Activated T-helper 1 cell treated with anti-CD3 and anti-CD28 coated beads, Interleukin-12 subunit alpha, Interleukin-12 subunit beta, Interleukin-2, Interleukin-4 antibody, amounts not matched to agents 30 ng/mL and 10 ng/mL and 1 ng/mL, durations not matched to agents 14 hours and 24 hours and 36 hours (primary cell): ENCODE measurements around the gene RHBDL3. TPM values are rescaled to one million over a fixed set of nuclear protein-coding genes. Genes with fewer than 3 reads are reported as not detected.
A peak's percentile ranks its signal among the peaks of the same experiment; 100 is the strongest.
"Not testable (repeated sequence)": the region's sequence is repeated elsewhere in the genome, so short reads cannot be mapped to it uniquely, and the experiment has no call there.

ENCODE experiments used
- DNase-seq: peaks from one replicate; pipeline ENCODE4 v3.0.0; 2021; ENCODE audit warnings: low spot score
- H3K27ac Mint-ChIP-seq: one replicate; pipeline ENCODE4 v1.8.0; 2021; ENCODE audit warnings: mild to moderate bottlenecking, mixed read lengths
- H3K27me3 Mint-ChIP-seq: one replicate; pipeline ENCODE4 v1.8.0; 2022; ENCODE audit warnings: mild to moderate bottlenecking, moderate library complexity, mixed read lengths; ENCODE audit not compliant: insufficient read depth
- H3K36me3 Mint-ChIP-seq: one replicate; pipeline ENCODE4 v1.8.0; 2021; ENCODE audit warnings: low read depth, mixed read lengths
- H3K4me1 Mint-ChIP-seq: one replicate; pipeline ENCODE4 v1.8.0; 2021; ENCODE audit warnings: low read depth, mixed read lengths
- H3K4me3 Mint-ChIP-seq: one replicate; pipeline ENCODE4 v1.8.0; 2021; ENCODE audit warnings: mild to moderate bottlenecking, moderate library complexity, mixed read lengths
- H3K9me3 Mint-ChIP-seq: one replicate; pipeline ENCODE4 v1.8.0; 2021; ENCODE audit warnings: mixed read lengths
- intact Hi-C: fragments of 100-400 bp; cut with micrococcal nuclease; formaldehyde crosslinking; loops from one replicate; pipeline ENCODE4 v1.15.1; 2024
- total RNA-seq: library from RNA; stranded (reverse); gene quantifications from 2 replicates; pipeline ENCODE4 v1.2.3, GENCODE V29; 2022

The RHBDL3 gene
- total RNA-seq, 1 donor from 2014 or later = 0.26 TPM

- Mint-ChIP-seq H3K9me3 (no peaks in the 10 kb centered on the region), H3K27me3 (peaks cover 45% of the 10 kb centered on the region), H3K4me1 (no peaks in the 10 kb centered on the region), H3K36me3 (no peaks in the 10 kb centered on the region), H3K4me3 (no peak overlapping the region), H3K27ac (no peak overlapping the region)
- intact Hi-C loops = no loop called here
- DNase-seq = no peak
Measured at GRCh38 chr17:32258383-32259140, 7.1 kb upstream of the RHBDL3 start.

- H3K27me3 Mint-ChIP-seq = peaks cover 55% of the 10 kb centered on the region
Measured at GRCh38 chr17:32259586-32259985, 6.0 kb upstream of the RHBDL3 start.

GRCh38 chr17:32261417-32261736 is 4.3 kb upstream of the RHBDL3 start:
- H3K4me1 Mint-ChIP-seq = peaks cover 7% of the 10 kb centered on the region
- peaks cover 63% of the 10 kb centered on the region for H3K27me3 Mint-ChIP-seq
- intact Hi-C loops = loop anchor here (10.0 kb wide), 1 partner anchor 57 kb away; no protein-coding TSS in a partner anchor
- no peak for DNase-seq
- H3K9me3 Mint-ChIP-seq = no peaks in the 10 kb centered on the region
- no peak overlapping the region for H3K4me3 Mint-ChIP-seq
- no peaks in the 10 kb centered on the region for H3K36me3 Mint-ChIP-seq
- H3K27ac Mint-ChIP-seq = no peak overlapping the region

More at GRCh38 chr17:32259586-32259985, 6.0 kb upstream of the RHBDL3 start:
- Mint-ChIP-seq H3K27ac (no peak overlapping the region), H3K36me3 (no peaks in the 10 kb centered on the region), H3K4me3 (no peak overlapping the region), H3K9me3 (no peaks in the 10 kb centered on the region), H3K4me1 (peaks cover 4% of the 10 kb centered on the region)
- intact Hi-C loops = no loop called here
- DNase-seq = no peak

GRCh38 chr17:32261936-32262510 is 3.6 kb upstream of the RHBDL3 start:
- Mint-ChIP-seq H3K4me3 (no peak overlapping the region), H3K27me3 (peaks cover 65% of the 10 kb centered on the region), H3K4me1 (peaks cover 10% of the 10 kb centered on the region), H3K36me3 (no peaks in the 10 kb centered on the region), H3K9me3 (no peaks in the 10 kb centered on the region), H3K27ac (no peak overlapping the region)
- intact Hi-C loops = loop anchor here (10.0 kb wide), 1 partner anchor 57 kb away; no protein-coding TSS in a partner anchor
- DNase-seq = no peak

- DNase-seq, H3K9me3 Mint-ChIP-seq, H3K4me3 Mint-ChIP-seq, H3K27ac Mint-ChIP-seq, H3K36me3 Mint-ChIP-seq: not testable (repeated sequence)
- Mint-ChIP-seq H3K4me1 (peaks cover 20% of the 10 kb centered on the region), H3K27me3 (peaks cover 71% of the 10 kb centered on the region)
- intact Hi-C loops = loop anchor here (10.0 kb wide), 1 partner anchor 59 kb away; no protein-coding TSS in a partner anchor
Measured at GRCh38 chr17:32263515-32263914, 2.1 kb upstream of the RHBDL3 start.

- no peaks in the 10 kb centered on the region for H3K36me3 Mint-ChIP-seq
- H3K27me3 Mint-ChIP-seq = peaks cover 74% of the 10 kb centered on the region
- H3K9me3 Mint-ChIP-seq = no peaks in the 10 kb centered on the region
- H3K27ac Mint-ChIP-seq = no peak overlapping the region
- intact Hi-C loops = loop anchor here (10.0 kb wide), 1 partner anchor 59 kb away; no protein-coding TSS in a partner anchor
- no peak for DNase-seq
- peaks cover 20% of the 10 kb centered on the region for H3K4me1 Mint-ChIP-seq
- peak overlapping the region; percentile 79 for H3K4me3 Mint-ChIP-seq
Measured at GRCh38 chr17:32264140-32264799, 1.4 kb upstream of the RHBDL3 start.

- no peak for DNase-seq
- H3K36me3 Mint-ChIP-seq = no peaks in the 10 kb centered on the region
- peak overlapping the region; percentile 79 for H3K4me3 Mint-ChIP-seq
- H3K9me3 Mint-ChIP-seq = no peaks in the 10 kb centered on the region
- no peak overlapping the region for H3K27ac Mint-ChIP-seq
- peaks cover 20% of the 10 kb centered on the region for H3K4me1 Mint-ChIP-seq
- peaks cover 74% of the 10 kb centered on the region for H3K27me3 Mint-ChIP-seq
- intact Hi-C loops = loop anchor here (5.0 to 10.0 kb wide), 2 partner anchors 52 to 60 kb away; no protein-coding TSS in a partner anchor
Measured at GRCh38 chr17:32264823-32265191, 825 bp upstream of the RHBDL3 start.

GRCh38 chr17:32266051-32266388 is 388 bp downstream of the RHBDL3 start:
- Mint-ChIP-seq H3K36me3 (no peaks in the 10 kb centered on the region), H3K4me3 (no peak overlapping the region), H3K27ac (no peak overlapping the region), H3K4me1 (peaks cover 20% of the 10 kb centered on the region), H3K9me3 (no peaks in the 10 kb centered on the region), H3K27me3 (peaks cover 81% of the 10 kb centered on the region)
- intact Hi-C loops = loop anchor here (5.0 to 10.0 kb wide), 2 partner anchors 51 to 61 kb away; no protein-coding TSS in a partner anchor
- DNase-seq = no peak

GRCh38 chr17:32266389-32267301 is 1.0 kb downstream of the RHBDL3 start:
- peak overlapping the region; percentile 81 for H3K4me3 Mint-ChIP-seq
- intact Hi-C loops = loop anchor here (1.0 to 10.0 kb wide), 3 partner anchors 45 to 62 kb away; no protein-coding TSS in a partner anchor
- H3K27ac Mint-ChIP-seq = no peak overlapping the region
- no peaks in the 10 kb centered on the region for H3K36me3 Mint-ChIP-seq
- H3K9me3 Mint-ChIP-seq = no peaks in the 10 kb centered on the region
- DNase-seq = peak; percentile 11
- peaks cover 82% of the 10 kb centered on the region for H3K27me3 Mint-ChIP-seq
- peaks cover 20% of the 10 kb centered on the region for H3K4me1 Mint-ChIP-seq

- Mint-ChIP-seq H3K27ac (peak overlapping the region; percentile 36), H3K9me3 (no peaks in the 10 kb centered on the region), H3K4me3 (peak overlapping the region; percentile 77), H3K4me1 (peaks cover 20% of the 10 kb centered on the region), H3K27me3 (peaks cover 81% of the 10 kb centered on the region), H3K36me3 (no peaks in the 10 kb centered on the region)
- DNase-seq = no peak
- intact Hi-C loops = loop anchor here (1.0 to 10.0 kb wide), 3 partner anchors 46 to 63 kb away; no protein-coding TSS in a partner anchor
Measured at GRCh38 chr17:32267690-32268205, 2.1 kb downstream of the RHBDL3 start.

GRCh38 chr17:32268734-32269288 is 3.2 kb downstream of the RHBDL3 start:
- Mint-ChIP-seq H3K4me3 (no peak overlapping the region), H3K27ac (no peak overlapping the region), H3K9me3 (no peaks in the 10 kb centered on the region), H3K4me1 (peaks cover 20% of the 10 kb centered on the region), H3K36me3 (no peaks in the 10 kb centered on the region), H3K27me3 (peaks cover 74% of the 10 kb centered on the region)
- intact Hi-C loops = loop anchor here (5.0 to 10.0 kb wide), 2 partner anchors 48 to 64 kb away; no protein-coding TSS in a partner anchor
- DNase-seq = no peak

- Mint-ChIP-seq H3K36me3 (no peaks in the 10 kb centered on the region), H3K9me3 (no peaks in the 10 kb centered on the region), H3K4me1 (peaks cover 19% of the 10 kb centered on the region), H3K4me3 (no peak overlapping the region), H3K27me3 (peaks cover 69% of the 10 kb centered on the region), H3K27ac (no peak overlapping the region)
- intact Hi-C loops = loop anchor here (5.0 to 10.0 kb wide), 2 partner anchors 48 to 65 kb away; no protein-coding TSS in a partner anchor
- no peak for DNase-seq
Measured at GRCh38 chr17:32269377-32269776, 3.7 kb downstream of the RHBDL3 start.
